ENCODE results near the gene RBM5.

GRCh38 chr3:50136714-50137405, 48.1 kb downstream of the RBM5 start:
- no peak for TF ChIP-seq PATZ1 (CRISPR knock-in tag; IDR thresholded peaks at IDR 0.05; ENCODE audit: borderline replicate concordance)
- no peak for TF ChIP-seq ARNTL (CRISPR knock-in tag; IDR thresholded peaks at IDR 0.05; ENCODE audit: borderline replicate concordance, low read depth)
- no peak for TF ChIP-seq POU6F1 (CRISPR knock-in tag; IDR thresholded peaks at IDR 0.05; ENCODE audit: borderline replicate concordance, low read depth)
- TF ChIP-seq TCF4 (CRISPR knock-in tag; IDR thresholded peaks at IDR 0.05; ENCODE audit: borderline replicate concordance), result no peak
- no peak for TF ChIP-seq ZNF8 (CRISPR knock-in tag; IDR thresholded peaks at IDR 0.05)
- no peak for TF ChIP-seq ZC3H10 (CRISPR knock-in tag; IDR thresholded peaks at IDR 0.05)
- no peak for TF ChIP-seq ZFP30 (CRISPR knock-in tag; IDR thresholded peaks at IDR 0.05)
- TF ChIP-seq, protein P1, sequence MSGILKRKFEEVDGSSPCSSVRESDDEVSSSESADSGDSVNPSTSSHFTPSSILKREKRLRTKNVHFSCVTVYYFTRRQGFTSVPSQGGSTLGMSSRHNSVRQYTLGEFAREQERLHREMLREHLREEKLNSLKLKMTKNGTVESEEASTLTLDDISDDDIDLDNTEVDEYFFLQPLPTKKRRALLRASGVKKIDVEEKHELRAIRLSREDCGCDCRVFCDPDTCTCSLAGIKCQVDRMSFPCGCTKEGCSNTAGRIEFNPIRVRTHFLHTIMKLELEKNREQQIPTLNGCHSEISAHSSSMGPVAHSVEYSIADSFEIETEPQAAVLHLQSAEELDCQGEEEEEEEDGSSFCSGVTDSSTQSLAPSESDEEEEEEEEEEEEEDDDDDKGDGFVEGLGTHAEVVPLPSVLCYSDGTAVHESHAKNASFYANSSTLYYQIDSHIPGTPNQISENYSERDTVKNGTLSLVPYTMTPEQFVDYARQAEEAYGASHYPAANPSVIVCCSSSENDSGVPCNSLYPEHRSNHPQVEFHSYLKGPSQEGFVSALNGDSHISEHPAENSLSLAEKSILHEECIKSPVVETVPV (CRISPR knock-in tag; IDR thresholded peaks at IDR 0.05), result no peak
- no peak for TF ChIP-seq BACH2 (CRISPR knock-in tag; IDR thresholded peaks at IDR 0.05; ENCODE audit: borderline replicate concordance)
- no peak for TF ChIP-seq CREB5 (CRISPR knock-in tag; IDR thresholded peaks at IDR 0.05; ENCODE audit: low read depth)
- no peak for TF ChIP-seq ZNF565 (CRISPR knock-in tag; conservative IDR thresholded peaks at IDR 0.05; ENCODE audit: low read depth)
- no peak for TF ChIP-seq PPARA (CRISPR knock-in tag; IDR thresholded peaks at IDR 0.05; ENCODE audit: borderline replicate concordance)

Data from SK-N-SH treated with all-trans-retinoic acid at 6 μM for 48 hours (cell line).